HCT116 (cell line): ENCODE results near the gene PRDX4.

Source experiments
- JUND ChIP-seq: IDR thresholded peaks from 2 replicates; pipeline ENCODE4 v1.6.1; 2012
- TF ChIP-seq, protein P1 (sequence below), 3 experiments: fragments of 200-600 bp in 1 of 3; sonication (generic) in 1 of 3; IDR thresholded peaks in 2 of 3; conservative IDR thresholded peaks in 1 of 3; 2 replicates each; pipeline ENCODE4 v1.5.1; 2012 to 2017; ENCODE audit warnings: low read depth in 2 of 3, low read length in 2 of 3, antibody characterized with exemption in 1 of 3, borderline replicate concordance in 1 of 3, control low read depth in 1 of 3, mild to moderate bottlenecking in 1 of 3, mixed read lengths in 1 of 3, mixed run types in 1 of 3, moderate library complexity in 1 of 3; ENCODE audit not compliant: insufficient read depth in 1 of 3

DNA sequence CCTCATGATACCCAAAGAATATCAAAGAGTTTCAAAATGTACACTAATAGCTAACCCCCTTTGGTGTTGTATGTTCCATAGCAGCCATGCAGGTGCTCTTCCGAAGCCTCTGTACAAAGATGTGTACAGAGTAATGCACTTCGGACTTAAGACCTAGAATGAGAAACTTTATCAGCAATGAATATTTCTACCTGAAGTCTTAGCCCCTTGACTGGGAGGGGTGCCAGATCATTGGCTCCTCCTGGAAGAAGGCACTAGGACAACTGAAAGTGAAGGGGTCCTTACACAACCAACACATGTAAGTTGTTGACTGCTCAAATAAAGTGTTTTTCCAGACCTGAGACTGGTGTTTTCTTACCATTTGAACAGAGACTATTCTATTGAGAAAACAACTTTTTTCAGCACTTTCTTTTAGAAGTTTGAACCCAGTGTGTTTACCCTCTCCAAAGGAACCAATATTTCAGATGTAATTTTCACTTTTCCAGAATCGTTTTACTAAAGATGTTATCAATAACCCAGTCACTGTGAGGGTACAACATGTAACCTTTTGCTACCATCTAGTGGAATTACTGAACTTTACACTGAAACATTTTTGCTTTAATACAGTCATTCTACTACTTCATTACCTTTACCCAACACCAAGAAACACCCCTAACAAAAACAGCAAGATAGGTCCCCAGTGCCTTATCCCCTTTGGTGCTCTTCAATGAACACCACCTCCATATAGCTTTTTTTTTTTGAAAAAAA lies 33.3 kb upstream of the PRDX4 start:
- TF ChIP-seq, protein P1, sequence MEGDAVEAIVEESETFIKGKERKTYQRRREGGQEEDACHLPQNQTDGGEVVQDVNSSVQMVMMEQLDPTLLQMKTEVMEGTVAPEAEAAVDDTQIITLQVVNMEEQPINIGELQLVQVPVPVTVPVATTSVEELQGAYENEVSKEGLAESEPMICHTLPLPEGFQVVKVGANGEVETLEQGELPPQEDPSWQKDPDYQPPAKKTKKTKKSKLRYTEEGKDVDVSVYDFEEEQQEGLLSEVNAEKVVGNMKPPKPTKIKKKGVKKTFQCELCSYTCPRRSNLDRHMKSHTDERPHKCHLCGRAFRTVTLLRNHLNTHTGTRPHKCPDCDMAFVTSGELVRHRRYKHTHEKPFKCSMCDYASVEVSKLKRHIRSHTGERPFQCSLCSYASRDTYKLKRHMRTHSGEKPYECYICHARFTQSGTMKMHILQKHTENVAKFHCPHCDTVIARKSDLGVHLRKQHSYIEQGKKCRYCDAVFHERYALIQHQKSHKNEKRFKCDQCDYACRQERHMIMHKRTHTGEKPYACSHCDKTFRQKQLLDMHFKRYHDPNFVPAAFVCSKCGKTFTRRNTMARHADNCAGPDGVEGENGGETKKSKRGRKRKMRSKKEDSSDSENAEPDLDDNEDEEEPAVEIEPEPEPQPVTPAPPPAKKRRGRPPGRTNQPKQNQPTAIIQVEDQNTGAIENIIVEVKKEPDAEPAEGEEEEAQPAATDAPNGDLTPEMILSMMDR (IDR thresholded peaks at IDR 0.05 in 2 of 3, conservative IDR thresholded peaks at IDR 0.05 in 1 of 3; ENCODE audit: borderline replicate concordance in 1 of 3, insufficient read depth in 1 of 3, low read depth in 2 of 3, low read length in 2 of 3), result peak; percentile 3 to 41 (median 10); a peak in 2 of 6 replicates
- TF ChIP-seq JUND, result no peak
